Thymus (tissue), 14 donors: ENCODE results near the gene HIC2. TPM values are rescaled to one million over a fixed set of nuclear protein-coding genes. Genes with fewer than 3 reads are reported as not detected.
"Not testable (repeated sequence)": the region's sequence is repeated elsewhere in the genome, so short reads cannot be mapped to it uniquely, and the experiment has no call there.

Experiments
- DNase-seq, 9 donors: peaks; one replicate each; pipeline ENCODE4 v3.0.0-alpha.2; 2013; ENCODE audit warnings: low spot score in 9 of 9, low read depth in 6 of 9, missing footprints in 1 of 9
- H3K27ac ChIP-seq, 2 donors: one replicate each; pipeline ENCODE4 v1.5.1; 2013; ENCODE audit warnings: control low read depth in 1 of 2, low read depth in 1 of 2, low read length in 1 of 2, mild to moderate bottlenecking in 1 of 2, moderate library complexity in 1 of 2
- H3K27me3 ChIP-seq, 2 donors: one replicate each; pipeline ENCODE4 v1.5.1; 2013; ENCODE audit warnings: low read length in 1 of 2; ENCODE audit not compliant: control insufficient read depth in 2 of 2, insufficient read depth in 1 of 2
- H3K36me3 ChIP-seq, 2 donors: one replicate each; pipeline ENCODE4 v1.5.1; 2013; ENCODE audit warnings: low read length in 1 of 2, mild to moderate bottlenecking in 1 of 2, moderate library complexity in 1 of 2; ENCODE audit not compliant: control insufficient read depth in 2 of 2, insufficient read depth in 2 of 2
- H3K4me1 ChIP-seq, 2 donors: one replicate each; pipeline ENCODE4 v1.5.1; 2013; ENCODE audit warnings: low read length in 2 of 2; ENCODE audit not compliant: control insufficient read depth in 2 of 2, insufficient read depth in 2 of 2
- H3K4me3 ChIP-seq, 2 donors: one replicate each; pipeline ENCODE4 v1.5.1; 2013; ENCODE audit warnings: low read length in 2 of 2, control low read depth in 1 of 2, mild to moderate bottlenecking in 1 of 2
- H3K9me3 ChIP-seq, 2 donors: one replicate each; pipeline ENCODE4 v1.5.1; 2013; ENCODE audit warnings: low read length in 1 of 2, mild to moderate bottlenecking in 1 of 2; ENCODE audit not compliant: control insufficient read depth in 2 of 2, insufficient read depth in 1 of 2
- WGBS: extraction: QIAGEN DNeasy Blood & Tissue Kit; methylation state at CpG from one replicate; pipeline ENCODE4 v1.1.7; 2013; 5-methylcytosine and 5-hydroxymethylcytosine counted together
- long read RNA-seq, 10 donors: transcript quantifications; one replicate each; lab custom pipeline, GENCODE V29; 2026
- polyA plus RNA-seq: library from polyadenylated mRNA; stranded (reverse); fragments of 200-250 nt; gene quantifications from one replicate; pipeline ENCODE4 v1.2.3, GENCODE V29; 2013
- total RNA-seq: library from RNA; stranded (reverse); fragments of 120-200 nt; gene quantifications from one replicate; pipeline ENCODE4 v1.2.4, GENCODE V29; 2013
- donor health status: healthy.

HIC2 gene, protein sequence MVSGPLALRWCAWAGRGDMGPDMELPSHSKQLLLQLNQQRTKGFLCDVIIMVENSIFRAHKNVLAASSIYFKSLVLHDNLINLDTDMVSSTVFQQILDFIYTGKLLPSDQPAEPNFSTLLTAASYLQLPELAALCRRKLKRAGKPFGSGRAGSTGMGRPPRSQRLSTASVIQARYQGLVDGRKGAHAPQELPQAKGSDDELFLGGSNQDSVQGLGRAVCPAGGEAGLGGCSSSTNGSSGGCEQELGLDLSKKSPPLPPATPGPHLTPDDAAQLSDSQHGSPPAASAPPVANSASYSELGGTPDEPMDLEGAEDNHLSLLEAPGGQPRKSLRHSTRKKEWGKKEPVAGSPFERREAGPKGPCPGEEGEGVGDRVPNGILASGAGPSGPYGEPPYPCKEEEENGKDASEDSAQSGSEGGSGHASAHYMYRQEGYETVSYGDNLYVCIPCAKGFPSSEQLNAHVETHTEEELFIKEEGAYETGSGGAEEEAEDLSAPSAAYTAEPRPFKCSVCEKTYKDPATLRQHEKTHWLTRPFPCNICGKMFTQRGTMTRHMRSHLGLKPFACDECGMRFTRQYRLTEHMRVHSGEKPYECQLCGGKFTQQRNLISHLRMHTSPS
- 3.2 TPM for total RNA-seq
- 2.8 TPM for polyA plus RNA-seq
- long read RNA-seq, donor 1: 0 reads
- long read RNA-seq, donor 2, full-length matches to known transcripts: 4 of 4 reads
- long read RNA-seq, donor 2, partial matches to known transcripts: 0 of 4 reads
- long read RNA-seq, donor 2, other reads (novel, unspliced or antisense): 0 of 4 reads
- long read RNA-seq, donor 3, full-length matches to known transcripts: 1 of 1 reads
- long read RNA-seq, donor 3, partial matches to known transcripts: 0 of 1 reads
- long read RNA-seq, donor 3, other reads (novel, unspliced or antisense): 0 of 1 reads
- long read RNA-seq, donor 4, full-length matches to known transcripts: 1 of 1 reads
- long read RNA-seq, donor 4, partial matches to known transcripts: 0 of 1 reads
- long read RNA-seq, donor 4, other reads (novel, unspliced or antisense): 0 of 1 reads
- long read RNA-seq, donor 5, full-length matches to known transcripts: 3 of 3 reads
- long read RNA-seq, donor 5, partial matches to known transcripts: 0 of 3 reads
- long read RNA-seq, donor 5, other reads (novel, unspliced or antisense): 0 of 3 reads
- long read RNA-seq, donor 6: 0 reads
- long read RNA-seq, donor 7, full-length matches to known transcripts: 2 of 2 reads
- long read RNA-seq, donor 7, partial matches to known transcripts: 0 of 2 reads
- long read RNA-seq, donor 7, other reads (novel, unspliced or antisense): 0 of 2 reads
- long read RNA-seq, donor 8, full-length matches to known transcripts: 1 of 1 reads
- long read RNA-seq, donor 8, partial matches to known transcripts: 0 of 1 reads
- long read RNA-seq, donor 8, other reads (novel, unspliced or antisense): 0 of 1 reads
- long read RNA-seq, donor 9: 0 reads
- long read RNA-seq, donor 10: 0 reads

DNA sequence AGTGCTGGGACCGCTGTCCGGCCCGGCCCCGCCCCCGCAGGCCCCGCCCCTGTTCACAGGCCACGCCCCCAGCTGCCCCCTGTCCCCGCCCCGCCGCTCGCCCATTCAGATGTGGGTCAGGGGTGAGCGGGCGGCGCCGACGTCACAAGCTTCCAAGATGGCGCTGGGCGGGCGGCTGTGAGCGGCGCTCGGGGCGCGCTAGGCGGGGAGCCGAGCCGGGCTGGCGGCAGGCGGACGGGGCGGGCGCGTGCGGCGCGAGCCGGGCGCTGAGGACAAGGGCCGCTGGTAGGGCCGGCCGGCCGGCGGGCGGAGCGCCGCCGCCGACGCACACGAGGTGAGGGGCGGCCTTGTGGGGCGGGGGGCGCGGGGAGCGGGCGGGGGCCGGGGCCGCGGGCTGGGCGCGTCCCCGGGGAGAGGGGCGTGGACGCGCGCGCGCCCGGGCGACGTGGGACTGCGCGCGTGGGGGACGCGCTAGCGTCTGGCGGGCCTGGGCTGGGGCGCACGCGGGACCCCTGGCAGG, at the start of gene HIC2:
TSS of gene HIC2 (plus strand) at position 145 of the 520 bp plus-strand sequence. CDS start 25,461 bp downstream, outside the sequence.
- H3K27ac ChIP-seq, H3K9me3 ChIP-seq, H3K27me3 ChIP-seq, H3K36me3 ChIP-seq, DNase-seq, H3K4me1 ChIP-seq: not testable (repeated sequence)
- peak within 1 kb of the TSS; percentile 37 to 46 for H3K4me3 ChIP-seq
- 1% methylated on average over 41 of the region's 81 CpGs for WGBS

DNA sequence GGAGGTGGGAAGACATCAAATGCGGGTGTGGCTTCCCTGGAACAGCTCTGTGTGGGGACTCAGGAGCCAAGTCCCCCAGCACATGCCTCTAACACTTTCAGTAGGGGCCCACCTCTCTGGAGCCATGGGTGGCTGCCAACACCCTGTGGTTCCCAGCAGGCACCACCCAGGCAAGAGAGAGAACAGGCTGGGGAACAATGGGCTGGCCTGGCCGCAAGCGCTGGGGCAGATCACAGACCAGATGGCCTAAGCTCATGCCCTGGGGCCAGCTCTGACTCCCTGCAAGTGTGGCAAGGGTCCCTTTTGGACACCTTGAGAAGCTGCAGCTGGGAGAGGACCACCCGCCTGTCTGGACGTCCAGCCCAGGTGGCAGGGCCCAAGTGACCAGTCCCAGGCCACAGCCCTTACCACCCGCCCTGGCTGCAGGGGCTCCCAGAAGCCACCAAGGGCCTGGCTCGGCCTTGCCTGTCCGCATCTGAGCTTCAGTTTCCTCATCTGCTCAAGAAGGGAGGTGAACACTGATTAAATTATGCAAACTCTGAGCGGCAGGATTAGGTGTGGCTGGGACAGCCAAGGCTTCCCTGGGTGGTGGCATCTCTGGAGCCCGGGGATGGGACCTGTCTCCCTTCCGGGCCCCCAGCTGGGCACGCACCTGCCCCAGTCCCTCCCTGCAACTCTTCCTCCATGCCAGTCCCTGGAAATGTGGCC, 48.4 kb upstream of the HIC2 start:
- not testable (repeated sequence) for H3K36me3 ChIP-seq, H3K27ac ChIP-seq, DNase-seq, H3K9me3 ChIP-seq, H3K4me1 ChIP-seq, H3K27me3 ChIP-seq, H3K4me3 ChIP-seq
- 98% methylated on average over 3 of the region's 12 CpGs for WGBS

DNA sequence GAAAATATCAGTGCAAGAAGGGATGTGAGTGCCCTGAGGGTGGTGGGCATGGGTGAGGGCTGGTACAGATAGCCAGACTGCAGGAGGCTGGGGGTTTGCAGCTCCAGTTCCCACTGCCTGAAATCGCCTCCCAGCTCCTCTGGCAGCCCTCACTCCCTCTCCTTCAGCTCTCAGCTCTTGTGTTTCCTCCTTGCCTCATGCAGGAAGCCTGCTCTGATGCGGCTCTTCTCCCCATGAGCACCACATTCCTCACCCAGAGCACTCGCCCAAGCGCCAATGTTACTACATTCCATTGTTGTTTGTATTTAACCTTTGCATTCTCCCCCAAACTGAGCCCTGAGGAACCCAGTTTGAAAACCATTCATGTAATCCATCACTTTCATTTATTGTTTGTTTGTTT, 41.3 kb upstream of the HIC2 start:
- WGBS: no CpG with 5 or more reads among the region's 4 CpGs
- not testable (repeated sequence) for H3K27me3 ChIP-seq, H3K4me3 ChIP-seq, DNase-seq, H3K27ac ChIP-seq, H3K36me3 ChIP-seq, H3K4me1 ChIP-seq, H3K9me3 ChIP-seq

DNA sequence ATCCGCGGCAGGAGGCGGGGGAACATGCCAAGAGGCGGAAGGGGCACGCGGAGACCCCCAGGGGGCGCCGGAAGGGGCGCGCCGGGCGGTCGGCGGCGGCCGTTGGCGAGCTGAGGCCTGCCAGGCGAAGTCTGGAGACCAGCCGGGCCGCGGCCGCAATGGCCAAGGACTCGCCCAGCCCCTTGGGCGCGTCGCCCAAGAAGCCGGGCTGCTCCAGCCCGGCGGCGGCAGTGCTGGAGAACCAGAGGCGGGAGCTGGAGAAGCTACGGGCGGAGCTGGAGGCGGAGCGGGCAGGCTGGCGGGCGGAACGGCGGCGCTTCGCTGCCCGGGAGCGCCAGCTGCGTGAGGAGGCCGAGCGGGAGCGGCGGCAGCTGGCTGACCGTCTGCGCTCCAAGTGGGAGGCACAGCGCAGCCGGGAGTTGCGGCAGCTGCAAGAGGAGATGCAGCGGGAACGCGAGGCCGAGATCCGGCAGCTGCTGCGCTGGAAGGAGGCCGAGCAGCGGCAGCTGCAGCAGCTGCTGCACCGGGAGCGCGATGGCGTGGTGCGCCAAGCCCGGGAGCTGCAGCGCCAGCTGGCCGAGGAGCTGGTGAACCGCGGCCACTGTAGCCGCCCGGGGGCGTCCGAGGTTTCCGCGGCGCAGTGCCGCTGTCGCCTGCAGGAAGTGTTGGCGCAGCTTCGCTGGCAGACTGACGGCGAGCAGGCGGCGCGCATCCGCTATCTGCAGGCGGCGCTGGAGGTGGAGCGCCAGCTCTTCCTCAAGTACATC, 33.3 kb upstream of the HIC2 start, which contains the start of gene RIMBP3B:
TSS of gene RIMBP3B (plus strand) at position 51 of the 767 bp plus-strand sequence. CDS start at position 159, 108 bp downstream.
- WGBS: no CpG with 5 or more reads among the region's 91 CpGs

DNA sequence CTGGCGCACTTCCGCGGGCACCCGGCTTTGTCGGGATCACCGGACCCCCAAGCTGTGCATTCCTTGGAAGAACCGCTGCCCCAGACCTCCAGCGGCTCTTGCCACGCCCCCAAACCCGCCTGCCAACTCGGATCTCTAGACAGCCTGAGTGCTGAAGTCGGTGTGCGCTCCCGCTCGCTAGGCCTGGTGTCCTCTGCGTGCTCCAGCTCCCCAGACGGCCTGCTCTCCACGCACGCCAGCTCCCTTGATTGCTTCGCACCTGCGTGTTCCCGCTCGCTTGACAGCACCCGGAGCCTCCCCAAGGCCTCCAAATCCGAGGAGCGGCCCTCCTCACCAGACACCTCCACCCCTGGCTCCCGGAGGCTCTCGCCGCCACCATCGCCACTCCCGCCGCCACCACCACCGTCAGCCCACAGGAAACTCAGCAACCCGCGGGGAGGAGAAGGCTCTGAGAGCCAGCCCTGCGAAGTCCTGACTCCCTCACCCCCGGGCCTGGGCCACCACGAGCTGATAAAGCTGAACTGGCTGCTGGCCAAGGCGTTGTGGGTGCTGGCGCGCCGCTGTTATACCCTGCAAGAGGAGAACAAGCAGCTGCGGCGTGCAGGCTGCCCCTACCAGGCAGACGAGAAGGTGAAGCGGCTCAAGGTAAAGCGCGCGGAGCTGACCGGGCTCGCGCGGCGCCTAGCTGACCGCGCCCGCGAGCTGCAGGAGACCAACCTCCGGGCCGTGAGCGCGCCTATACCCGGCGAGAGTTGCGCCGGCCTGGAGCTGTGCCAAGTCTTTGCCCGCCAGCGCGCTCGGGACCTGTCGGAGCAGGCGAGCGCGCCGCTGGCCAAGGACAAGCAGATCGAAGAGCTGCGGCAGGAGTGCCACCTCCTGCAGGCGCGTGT, 32.5 kb upstream of the HIC2 start:
- no CpG with 5 or more reads among the region's 79 CpGs for WGBS
- not testable (repeated sequence) for H3K4me1 ChIP-seq, H3K36me3 ChIP-seq, H3K9me3 ChIP-seq, H3K27ac ChIP-seq, H3K27me3 ChIP-seq, H3K4me3 ChIP-seq, DNase-seq

More for the DNA sequence above, 33.3 kb upstream of the HIC2 start, which contains the start of gene RIMBP3B:
- not testable (repeated sequence) for H3K36me3 ChIP-seq, H3K4me3 ChIP-seq, H3K9me3 ChIP-seq, H3K27ac ChIP-seq, H3K27me3 ChIP-seq, H3K4me1 ChIP-seq, DNase-seq

DNA sequence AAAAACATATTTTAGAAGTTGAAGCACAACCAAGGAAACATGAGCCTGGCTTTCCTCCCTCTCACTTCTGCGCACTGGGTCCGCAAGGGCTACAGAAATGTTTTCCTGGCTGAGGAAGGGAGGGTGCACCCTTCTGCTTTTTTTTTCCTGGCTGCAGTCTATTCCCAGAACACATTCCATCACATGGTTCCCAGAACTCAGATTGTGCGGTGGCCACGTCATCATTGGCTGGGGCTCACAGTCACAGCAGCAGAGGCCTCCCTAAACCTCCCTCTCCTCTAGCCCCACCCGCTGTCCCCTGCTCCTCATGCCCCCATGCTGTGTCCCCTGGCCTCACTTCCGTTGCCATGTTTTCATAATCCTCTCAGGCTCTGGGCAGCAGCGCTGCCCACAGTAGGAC, 27.7 kb upstream of the HIC2 start:
- H3K4me3 ChIP-seq, H3K9me3 ChIP-seq, H3K36me3 ChIP-seq, H3K27ac ChIP-seq, H3K27me3 ChIP-seq, H3K4me1 ChIP-seq, DNase-seq: not testable (repeated sequence)
- WGBS: no CpG with 5 or more reads among the region's 7 CpGs

DNA sequence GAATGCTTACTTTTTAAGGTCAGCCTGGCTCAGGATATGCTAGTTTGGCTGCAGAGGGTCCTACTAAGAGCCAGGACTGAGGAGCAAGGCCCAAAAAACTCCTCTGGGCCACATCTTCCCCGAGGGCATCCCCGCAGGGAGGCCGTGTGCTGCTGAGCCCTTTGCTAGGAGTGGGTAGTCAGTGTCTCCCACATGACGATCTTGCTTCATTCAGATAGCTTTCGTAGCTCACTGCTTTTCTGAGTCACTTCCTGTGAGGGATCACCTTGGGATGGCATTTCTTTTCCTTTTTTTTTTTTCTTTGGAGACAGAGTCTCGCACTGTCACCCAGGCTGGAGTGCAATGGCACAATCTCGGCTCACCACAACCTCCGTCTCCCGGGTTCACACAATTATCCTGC, 27.2 kb upstream of the HIC2 start:
- H3K4me1 ChIP-seq, H3K27me3 ChIP-seq, H3K27ac ChIP-seq, H3K4me3 ChIP-seq, DNase-seq, H3K9me3 ChIP-seq, H3K36me3 ChIP-seq: not testable (repeated sequence)
- WGBS: no CpG with 5 or more reads among the region's 9 CpGs
